ENCODE measurements around the gene SPTAN1.
A peak's percentile ranks its signal among the peaks of the same experiment; 100 is the strongest.

Gene SPTAN1

GRCh38 chr9:128553728-128554127, 1.3 kb downstream of the SPTAN1 start:
- no peak overlapping the region for H3K27ac ChIP-seq (ENCODE audit: low read depth, low read length)

GRCh38 chr9:128554155-128554862, 1.9 kb downstream of the SPTAN1 start:
- H3K4me2 ChIP-seq (ENCODE audit: low read length), result peak overlapping the region; percentile 43
- H3K27ac ChIP-seq (ENCODE audit: low read depth, low read length), result peak overlapping the region; percentile 59
- H2AFZ ChIP-seq (ENCODE audit: insufficient read depth, low read length, poor library complexity), result no peak overlapping the region
- H3K4me3 ChIP-seq (ENCODE audit: low read depth, low read length), result no peak overlapping the region
- no peak overlapping the region for H2BK12ac ChIP-seq (ENCODE audit: low read length)
- no peak overlapping the region for H3K9ac ChIP-seq (ENCODE audit: low read length)
- H4K8ac ChIP-seq (ENCODE audit: low read depth, low read length), result no peak overlapping the region
- no peaks in the 10 kb centered on the region for H3K9me3 ChIP-seq (ENCODE audit: insufficient read depth, low read depth, low read length)
- no peak overlapping the region for H4K12ac ChIP-seq (ENCODE audit: low read depth, low read length)
- WGBS (ENCODE audit: extremely low coverage, insufficient coverage, insufficient read length), result no CpG with 5 or more reads among the region's 5 CpGs
- H3K14ac ChIP-seq (ENCODE audit: low read length), result no peak overlapping the region
- H4K91ac ChIP-seq (ENCODE audit: low read depth, low read length), result no peak overlapping the region
- DNase-seq, result peak; percentile 82 to 84
- no peaks in the 10 kb centered on the region for H3K36me3 ChIP-seq (ENCODE audit: control insufficient read depth in 1 of 2, insufficient read depth in 2 of 2, low read length in 2 of 2)
- H3K27me3 ChIP-seq (ENCODE audit: insufficient read depth, low read length), result no peaks in the 10 kb centered on the region
- H2BK5ac ChIP-seq (ENCODE audit: low read depth, low read length, poor library complexity), result no peak overlapping the region
- peaks cover 12% of the 10 kb centered on the region for H3K79me1 ChIP-seq (ENCODE audit: low read length)
- H3K79me2 ChIP-seq (ENCODE audit: control insufficient read depth, insufficient read depth, low read length, poor library complexity), result peaks cover 11% of the 10 kb centered on the region
- H2AK5ac ChIP-seq (ENCODE audit: low read length), result no peak overlapping the region
- H3K18ac ChIP-seq (ENCODE audit: low read length), result no peak overlapping the region
- no peak overlapping the region for H3K23ac ChIP-seq (ENCODE audit: low read length)
- no peak overlapping the region for H2BK120ac ChIP-seq (ENCODE audit: insufficient read depth, low read length, poor library complexity)
- H3K4ac ChIP-seq (ENCODE audit: low read depth, low read length), result no peak overlapping the region
- peaks cover 11 to 19% of the 10 kb centered on the region in 2 experiments for H3K4me1 ChIP-seq (ENCODE audit: control insufficient read depth in 1 of 2, insufficient read depth in 2 of 2, low read length in 2 of 2)

More at GRCh38 chr9:128553728-128554127, 1.3 kb downstream of the SPTAN1 start:
- peak in 1 of 2 donors; percentile 17 for DNase-seq
- Histone ChIP-seq H3K4me2 (ENCODE audit: low read length) (peak overlapping the region; percentile 43), H4K91ac (ENCODE audit: low read depth, low read length) (no peak overlapping the region), H3K27me3 (ENCODE audit: insufficient read depth, low read length) (no peaks in the 10 kb centered on the region), H2BK12ac (ENCODE audit: low read length) (no peak overlapping the region), H4K8ac (ENCODE audit: low read depth, low read length) (no peak overlapping the region), H3K79me1 (ENCODE audit: low read length) (peaks cover 12% of the 10 kb centered on the region), H2BK5ac (ENCODE audit: low read depth, low read length, poor library complexity) (no peak overlapping the region), H3K18ac (ENCODE audit: low read length) (no peak overlapping the region), H4K12ac (ENCODE audit: low read depth, low read length) (no peak overlapping the region), H3K4ac (ENCODE audit: low read depth, low read length) (peak overlapping the region; percentile 41), H3K9me3 (ENCODE audit: insufficient read depth, low read depth, low read length) (no peaks in the 10 kb centered on the region), H2BK120ac (ENCODE audit: insufficient read depth, low read length, poor library complexity) (no peak overlapping the region), H3K23ac (ENCODE audit: low read length) (no peak overlapping the region), H3K14ac (ENCODE audit: low read length) (no peak overlapping the region), H3K79me2 (ENCODE audit: control insufficient read depth, insufficient read depth, low read length, poor library complexity) (peaks cover 8% of the 10 kb centered on the region), H2AK5ac (ENCODE audit: low read length) (no peak overlapping the region), H3K4me1 (ENCODE audit: control insufficient read depth in 1 of 2, insufficient read depth in 2 of 2, low read length in 2 of 2) (peaks cover 10 to 14% of the 10 kb centered on the region in 2 experiments), H3K36me3 (ENCODE audit: control insufficient read depth in 1 of 2, insufficient read depth in 2 of 2, low read length in 2 of 2) (no peaks in the 10 kb centered on the region), H2AFZ (ENCODE audit: insufficient read depth, low read length, poor library complexity) (no peak overlapping the region), H3K9ac (ENCODE audit: low read length) (no peak overlapping the region), H3K4me3 (ENCODE audit: low read depth, low read length) (no peak overlapping the region)
- WGBS (ENCODE audit: extremely low coverage, insufficient coverage, insufficient read length), result no CpG with 5 or more reads among the region's 6 CpGs

- Histone ChIP-seq H3K14ac (ENCODE audit: low read length) (no peak overlapping the region), H3K18ac (ENCODE audit: low read length) (no peak overlapping the region), H3K4ac (ENCODE audit: low read depth, low read length) (no peak overlapping the region), H4K91ac (ENCODE audit: low read depth, low read length) (no peak overlapping the region), H3K4me2 (ENCODE audit: low read length) (peak overlapping the region; percentile 43), H3K27me3 (ENCODE audit: insufficient read depth, low read length) (no peaks in the 10 kb centered on the region), H3K23ac (ENCODE audit: low read length) (no peak overlapping the region), H2AFZ (ENCODE audit: insufficient read depth, low read length, poor library complexity) (no peak overlapping the region), H4K12ac (ENCODE audit: low read depth, low read length) (no peak overlapping the region), H2BK120ac (ENCODE audit: insufficient read depth, low read length, poor library complexity) (no peak overlapping the region), H4K8ac (ENCODE audit: low read depth, low read length) (no peak overlapping the region), H3K27ac (ENCODE audit: low read depth, low read length) (peak overlapping the region; percentile 59), H3K36me3 (ENCODE audit: control insufficient read depth in 1 of 2, insufficient read depth in 2 of 2, low read length in 2 of 2) (no peaks in the 10 kb centered on the region), H3K9ac (ENCODE audit: low read length) (no peak overlapping the region), H2BK5ac (ENCODE audit: low read depth, low read length, poor library complexity) (no peak overlapping the region), H3K4me3 (ENCODE audit: low read depth, low read length) (no peak overlapping the region), H3K79me2 (ENCODE audit: control insufficient read depth, insufficient read depth, low read length, poor library complexity) (peaks cover 12% of the 10 kb centered on the region), H3K79me1 (ENCODE audit: low read length) (peaks cover 12% of the 10 kb centered on the region), H2AK5ac (ENCODE audit: low read length) (no peak overlapping the region), H3K9me3 (ENCODE audit: insufficient read depth, low read depth, low read length) (no peaks in the 10 kb centered on the region), H3K4me1 (ENCODE audit: control insufficient read depth in 1 of 2, insufficient read depth in 2 of 2, low read length in 2 of 2) (peaks cover 11 to 19% of the 10 kb centered on the region in 2 experiments), H2BK12ac (ENCODE audit: low read length) (no peak overlapping the region)
- DNase-seq, result peak; percentile 64 to 88
- WGBS (ENCODE audit: extremely low coverage, insufficient coverage, insufficient read length), result no CpG with 5 or more reads among the region's 9 CpGs
Measured at GRCh38 chr9:128555180-128555721, 2.9 kb downstream of the SPTAN1 start.

DNA sequence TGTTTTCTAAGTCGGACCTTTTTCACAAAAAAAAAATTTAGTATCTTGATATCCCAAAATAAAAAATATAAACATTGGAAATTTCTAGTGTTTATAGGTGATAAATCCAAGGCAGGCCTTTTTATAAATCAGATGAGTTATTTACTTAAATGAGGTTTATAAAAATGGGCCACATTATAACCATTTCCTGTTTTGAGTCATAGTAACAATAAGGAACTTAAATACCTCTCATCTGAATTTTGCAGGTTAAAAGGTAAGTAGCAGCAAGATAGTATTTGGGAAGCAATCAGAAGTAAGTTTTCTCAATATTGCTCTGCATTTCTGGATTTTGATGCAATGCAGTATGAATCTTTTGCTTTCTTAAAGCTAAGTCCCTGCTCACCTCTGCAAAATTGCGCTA, 3.9 kb downstream of the SPTAN1 start:
- H3K9ac ChIP-seq (ENCODE audit: low read length), result no peak overlapping the region
- no CpG with 5 or more reads among the region's 2 CpGs for WGBS (ENCODE audit: extremely low coverage, insufficient coverage, insufficient read length)

More for the DNA sequence above, 3.9 kb downstream of the SPTAN1 start:
- no peak overlapping the region for H2BK5ac ChIP-seq (ENCODE audit: low read depth, low read length, poor library complexity)
- no peak overlapping the region for H3K4me2 ChIP-seq (ENCODE audit: low read length)
- no peak overlapping the region for H2AK5ac ChIP-seq (ENCODE audit: low read length)
- H3K4ac ChIP-seq (ENCODE audit: low read depth, low read length), result no peak overlapping the region
- H2BK120ac ChIP-seq (ENCODE audit: insufficient read depth, low read length, poor library complexity), result no peak overlapping the region
- H4K8ac ChIP-seq (ENCODE audit: low read depth, low read length), result no peak overlapping the region
- no peaks in the 10 kb centered on the region for H3K27me3 ChIP-seq (ENCODE audit: insufficient read depth, low read length)
- no peaks in the 10 kb centered on the region for H3K36me3 ChIP-seq (ENCODE audit: control insufficient read depth in 1 of 2, insufficient read depth in 2 of 2, low read length in 2 of 2)
- no peak for DNase-seq
- H3K18ac ChIP-seq (ENCODE audit: low read length), result no peak overlapping the region
- no peaks in the 10 kb centered on the region for H3K9me3 ChIP-seq (ENCODE audit: insufficient read depth, low read depth, low read length)
- H4K91ac ChIP-seq (ENCODE audit: low read depth, low read length), result no peak overlapping the region
- no peak overlapping the region for H2AFZ ChIP-seq (ENCODE audit: insufficient read depth, low read length, poor library complexity)
- peaks cover 12% of the 10 kb centered on the region for H3K79me2 ChIP-seq (ENCODE audit: control insufficient read depth, insufficient read depth, low read length, poor library complexity)
- H3K27ac ChIP-seq (ENCODE audit: low read depth, low read length), result no peak overlapping the region
- peaks cover 11 to 19% of the 10 kb centered on the region in 2 experiments for H3K4me1 ChIP-seq (ENCODE audit: control insufficient read depth in 1 of 2, insufficient read depth in 2 of 2, low read length in 2 of 2)
- no peak overlapping the region for H2BK12ac ChIP-seq (ENCODE audit: low read length)
- peaks cover 12% of the 10 kb centered on the region for H3K79me1 ChIP-seq (ENCODE audit: low read length)
- no peak overlapping the region for H3K23ac ChIP-seq (ENCODE audit: low read length)
- H4K12ac ChIP-seq (ENCODE audit: low read depth, low read length), result no peak overlapping the region
- H3K14ac ChIP-seq (ENCODE audit: low read length), result no peak overlapping the region
- no peak overlapping the region for H3K4me3 ChIP-seq (ENCODE audit: low read depth, low read length)
